WTC11 (cell line): ENCODE measurements around the gene ZC3H8.

ENCODE experiments used
- ESRRA ChIP-seq: sonication (generic); formaldehyde crosslinking; IDR thresholded peaks from 2 replicates; pipeline ENCODE4 v1.8.1; 2022; ENCODE audit warnings: mild to moderate bottlenecking, missing genetic modification reagents, borderline replicate concordance
- ETV6 ChIP-seq: sonication (generic); formaldehyde crosslinking; IDR thresholded peaks from 2 replicates; pipeline ENCODE4 v1.8.1; 2022; ENCODE audit warnings: mild to moderate bottlenecking, missing genetic modification reagents
- FOXJ3 ChIP-seq: sonication (generic); formaldehyde crosslinking; IDR thresholded peaks from 2 replicates; pipeline ENCODE4 v1.9.0; 2021; ENCODE audit warnings: missing genetic modification reagents, mild to moderate bottlenecking, borderline replicate concordance
- NFATC4 ChIP-seq: fragments of 250-450 bp; sonication (Bioruptor Pico); IDR thresholded peaks from 2 replicates; pipeline ENCODE4 v1.9.0; 2021; ENCODE audit warnings: mild to moderate bottlenecking
- RELA ChIP-seq: sonication (generic); formaldehyde crosslinking; IDR thresholded peaks from 2 replicates; pipeline ENCODE4 v1.8.1; 2022; ENCODE audit warnings: missing genetic modification reagents, mild to moderate bottlenecking, borderline replicate concordance
- SMAD4 ChIP-seq: sonication (generic); formaldehyde crosslinking; IDR thresholded peaks from 2 replicates; pipeline ENCODE4 v1.8.0; 2022; ENCODE audit warnings: mild to moderate bottlenecking, missing genetic modification reagents
- ZNF232 ChIP-seq: sonication (generic); formaldehyde crosslinking; IDR thresholded peaks from 2 replicates; pipeline ENCODE4 v1.8.0; 2022; ENCODE audit warnings: mild to moderate bottlenecking, missing genetic modification reagents
- TF ChIP-seq, protein P1 (sequence below): sonication (generic); formaldehyde crosslinking; conservative IDR thresholded peaks from 2 replicates; pipeline ENCODE4 v1.8.1; 2022; ENCODE audit warnings: mild to moderate bottlenecking, missing genetic modification reagents
- TF ChIP-seq, protein P2 (sequence below): fragments of 250-450 bp; sonication (Bioruptor Pico); IDR thresholded peaks from 2 replicates; pipeline ENCODE4 v1.9.0; 2021; ENCODE audit warnings: moderate library complexity, mild to moderate bottlenecking, inconsistent platforms, borderline replicate concordance
- TF ChIP-seq, protein P3 (sequence below): sonication (generic); formaldehyde crosslinking; conservative IDR thresholded peaks from 2 replicates; pipeline ENCODE4 v1.8.1; 2023; ENCODE audit warnings: mild to moderate bottlenecking, low read depth, missing genetic modification reagents, moderate library complexity
- TF ChIP-seq, protein P4 (sequence below): fragments of 200-600 bp; IDR thresholded peaks from 2 replicates; pipeline ENCODE4 v1.8.0; 2022; ENCODE audit warnings: antibody characterized with exemption
- TF ChIP-seq, protein P5 (sequence below): sonication (generic); formaldehyde crosslinking; IDR thresholded peaks from 2 replicates; pipeline ENCODE4 v1.8.0; 2022; ENCODE audit warnings: mild to moderate bottlenecking, missing genetic modification reagents
- TF ChIP-seq, protein P6 (sequence below): sonication (generic); formaldehyde crosslinking; IDR thresholded peaks from 2 replicates; pipeline ENCODE4 v1.8.0; 2023; ENCODE audit warnings: missing genetic modification reagents, mild to moderate bottlenecking, borderline replicate concordance

DNA sequence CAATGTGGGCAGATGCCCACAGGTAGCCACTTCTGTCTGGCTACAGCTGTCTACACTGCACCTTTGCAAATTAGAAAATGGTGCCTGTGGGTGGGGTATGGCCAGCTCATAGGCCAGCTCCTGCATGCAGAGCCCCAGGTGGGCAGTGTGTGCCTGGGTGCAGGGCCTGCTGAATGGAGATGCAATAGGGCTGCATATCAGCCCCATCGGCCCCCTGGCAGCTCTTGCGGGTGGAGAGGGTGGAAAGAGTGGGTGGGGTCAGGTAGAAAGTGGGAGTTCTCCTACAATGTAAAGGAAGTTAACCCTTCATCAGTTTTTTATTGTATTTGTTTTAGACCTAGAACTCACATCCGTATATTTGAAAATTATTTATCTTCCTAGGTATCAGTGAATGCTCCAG lies 79.5 kb downstream of the ZC3H8 start:
- TF ChIP-seq, protein P1, sequence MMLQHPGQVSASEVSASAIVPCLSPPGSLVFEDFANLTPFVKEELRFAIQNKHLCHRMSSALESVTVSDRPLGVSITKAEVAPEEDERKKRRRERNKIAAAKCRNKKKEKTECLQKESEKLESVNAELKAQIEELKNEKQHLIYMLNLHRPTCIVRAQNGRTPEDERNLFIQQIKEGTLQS (CRISPR knock-in tag), result no peak
- TF ChIP-seq, protein P2, sequence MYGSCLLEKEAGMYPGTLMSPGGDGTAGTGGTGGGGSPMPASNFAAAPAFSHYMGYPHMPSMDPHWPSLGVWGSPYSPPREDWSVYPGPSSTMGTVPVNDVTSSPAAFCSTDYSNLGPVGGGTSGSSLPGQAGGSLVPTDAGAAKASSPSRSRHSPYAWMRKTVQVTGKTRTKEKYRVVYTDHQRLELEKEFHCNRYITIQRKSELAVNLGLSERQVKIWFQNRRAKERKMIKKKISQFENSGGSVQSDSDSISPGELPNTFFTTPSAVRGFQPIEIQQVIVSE (CRISPR knock-in tag), result no peak
- no peak for TF ChIP-seq NFATC4 (CRISPR knock-in tag)
- TF ChIP-seq, protein P3, sequence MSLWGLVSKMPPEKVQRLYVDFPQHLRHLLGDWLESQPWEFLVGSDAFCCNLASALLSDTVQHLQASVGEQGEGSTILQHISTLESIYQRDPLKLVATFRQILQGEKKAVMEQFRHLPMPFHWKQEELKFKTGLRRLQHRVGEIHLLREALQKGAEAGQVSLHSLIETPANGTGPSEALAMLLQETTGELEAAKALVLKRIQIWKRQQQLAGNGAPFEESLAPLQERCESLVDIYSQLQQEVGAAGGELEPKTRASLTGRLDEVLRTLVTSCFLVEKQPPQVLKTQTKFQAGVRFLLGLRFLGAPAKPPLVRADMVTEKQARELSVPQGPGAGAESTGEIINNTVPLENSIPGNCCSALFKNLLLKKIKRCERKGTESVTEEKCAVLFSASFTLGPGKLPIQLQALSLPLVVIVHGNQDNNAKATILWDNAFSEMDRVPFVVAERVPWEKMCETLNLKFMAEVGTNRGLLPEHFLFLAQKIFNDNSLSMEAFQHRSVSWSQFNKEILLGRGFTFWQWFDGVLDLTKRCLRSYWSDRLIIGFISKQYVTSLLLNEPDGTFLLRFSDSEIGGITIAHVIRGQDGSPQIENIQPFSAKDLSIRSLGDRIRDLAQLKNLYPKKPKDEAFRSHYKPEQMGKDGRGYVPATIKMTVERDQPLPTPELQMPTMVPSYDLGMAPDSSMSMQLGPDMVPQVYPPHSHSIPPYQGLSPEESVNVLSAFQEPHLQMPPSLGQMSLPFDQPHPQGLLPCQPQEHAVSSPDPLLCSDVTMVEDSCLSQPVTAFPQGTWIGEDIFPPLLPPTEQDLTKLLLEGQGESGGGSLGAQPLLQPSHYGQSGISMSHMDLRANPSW (CRISPR knock-in tag), result no peak
- TF ChIP-seq, protein P4, sequence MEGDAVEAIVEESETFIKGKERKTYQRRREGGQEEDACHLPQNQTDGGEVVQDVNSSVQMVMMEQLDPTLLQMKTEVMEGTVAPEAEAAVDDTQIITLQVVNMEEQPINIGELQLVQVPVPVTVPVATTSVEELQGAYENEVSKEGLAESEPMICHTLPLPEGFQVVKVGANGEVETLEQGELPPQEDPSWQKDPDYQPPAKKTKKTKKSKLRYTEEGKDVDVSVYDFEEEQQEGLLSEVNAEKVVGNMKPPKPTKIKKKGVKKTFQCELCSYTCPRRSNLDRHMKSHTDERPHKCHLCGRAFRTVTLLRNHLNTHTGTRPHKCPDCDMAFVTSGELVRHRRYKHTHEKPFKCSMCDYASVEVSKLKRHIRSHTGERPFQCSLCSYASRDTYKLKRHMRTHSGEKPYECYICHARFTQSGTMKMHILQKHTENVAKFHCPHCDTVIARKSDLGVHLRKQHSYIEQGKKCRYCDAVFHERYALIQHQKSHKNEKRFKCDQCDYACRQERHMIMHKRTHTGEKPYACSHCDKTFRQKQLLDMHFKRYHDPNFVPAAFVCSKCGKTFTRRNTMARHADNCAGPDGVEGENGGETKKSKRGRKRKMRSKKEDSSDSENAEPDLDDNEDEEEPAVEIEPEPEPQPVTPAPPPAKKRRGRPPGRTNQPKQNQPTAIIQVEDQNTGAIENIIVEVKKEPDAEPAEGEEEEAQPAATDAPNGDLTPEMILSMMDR, result no peak
- no peak for TF ChIP-seq ESRRA (CRISPR knock-in tag)
- TF ChIP-seq, protein P5, sequence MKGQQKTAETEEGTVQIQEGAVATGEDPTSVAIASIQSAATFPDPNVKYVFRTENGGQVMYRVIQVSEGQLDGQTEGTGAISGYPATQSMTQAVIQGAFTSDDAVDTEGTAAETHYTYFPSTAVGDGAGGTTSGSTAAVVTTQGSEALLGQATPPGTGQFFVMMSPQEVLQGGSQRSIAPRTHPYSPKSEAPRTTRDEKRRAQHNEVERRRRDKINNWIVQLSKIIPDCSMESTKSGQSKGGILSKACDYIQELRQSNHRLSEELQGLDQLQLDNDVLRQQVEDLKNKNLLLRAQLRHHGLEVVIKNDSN (CRISPR knock-in tag), result no peak
- TF ChIP-seq SMAD4 (CRISPR knock-in tag), result no peak
- no peak for TF ChIP-seq RELA (CRISPR knock-in tag)
- no peak for TF ChIP-seq ZNF232 (CRISPR knock-in tag)
- TF ChIP-seq, protein P6, sequence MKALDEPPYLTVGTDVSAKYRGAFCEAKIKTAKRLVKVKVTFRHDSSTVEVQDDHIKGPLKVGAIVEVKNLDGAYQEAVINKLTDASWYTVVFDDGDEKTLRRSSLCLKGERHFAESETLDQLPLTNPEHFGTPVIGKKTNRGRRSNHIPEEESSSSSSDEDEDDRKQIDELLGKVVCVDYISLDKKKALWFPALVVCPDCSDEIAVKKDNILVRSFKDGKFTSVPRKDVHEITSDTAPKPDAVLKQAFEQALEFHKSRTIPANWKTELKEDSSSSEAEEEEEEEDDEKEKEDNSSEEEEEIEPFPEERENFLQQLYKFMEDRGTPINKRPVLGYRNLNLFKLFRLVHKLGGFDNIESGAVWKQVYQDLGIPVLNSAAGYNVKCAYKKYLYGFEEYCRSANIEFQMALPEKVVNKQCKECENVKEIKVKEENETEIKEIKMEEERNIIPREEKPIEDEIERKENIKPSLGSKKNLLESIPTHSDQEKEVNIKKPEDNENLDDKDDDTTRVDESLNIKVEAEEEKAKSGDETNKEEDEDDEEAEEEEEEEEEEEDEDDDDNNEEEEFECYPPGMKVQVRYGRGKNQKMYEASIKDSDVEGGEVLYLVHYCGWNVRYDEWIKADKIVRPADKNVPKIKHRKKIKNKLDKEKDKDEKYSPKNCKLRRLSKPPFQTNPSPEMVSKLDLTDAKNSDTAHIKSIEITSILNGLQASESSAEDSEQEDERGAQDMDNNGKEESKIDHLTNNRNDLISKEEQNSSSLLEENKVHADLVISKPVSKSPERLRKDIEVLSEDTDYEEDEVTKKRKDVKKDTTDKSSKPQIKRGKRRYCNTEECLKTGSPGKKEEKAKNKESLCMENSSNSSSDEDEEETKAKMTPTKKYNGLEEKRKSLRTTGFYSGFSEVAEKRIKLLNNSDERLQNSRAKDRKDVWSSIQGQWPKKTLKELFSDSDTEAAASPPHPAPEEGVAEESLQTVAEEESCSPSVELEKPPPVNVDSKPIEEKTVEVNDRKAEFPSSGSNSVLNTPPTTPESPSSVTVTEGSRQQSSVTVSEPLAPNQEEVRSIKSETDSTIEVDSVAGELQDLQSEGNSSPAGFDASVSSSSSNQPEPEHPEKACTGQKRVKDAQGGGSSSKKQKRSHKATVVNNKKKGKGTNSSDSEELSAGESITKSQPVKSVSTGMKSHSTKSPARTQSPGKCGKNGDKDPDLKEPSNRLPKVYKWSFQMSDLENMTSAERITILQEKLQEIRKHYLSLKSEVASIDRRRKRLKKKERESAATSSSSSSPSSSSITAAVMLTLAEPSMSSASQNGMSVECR, result no peak
- no peak for TF ChIP-seq ETV6 (CRISPR knock-in tag)
- TF ChIP-seq FOXJ3 (CRISPR knock-in tag), result no peak
